Mucosa of rectum (tissue), 2 donors: ENCODE measurements around the gene KIF6.
A peak's percentile ranks its signal among the peaks of the same experiment; 100 is the strongest.

Experiments
- H3K27ac ChIP-seq, 2 donors: one replicate each; pipeline ENCODE4 v1.7.0; 2013; ENCODE audit warnings: inconsistent platforms in 2 of 2, low read depth in 2 of 2, low read length in 2 of 2
- H3K27me3 ChIP-seq, 2 donors: one replicate each; pipeline ENCODE4 v1.7.0; 2013; ENCODE audit warnings: low read length in 2 of 2; ENCODE audit not compliant: control insufficient read depth in 2 of 2, insufficient read depth in 2 of 2
- H3K36me3 ChIP-seq, 2 donors: one replicate each; pipeline ENCODE4 v1.7.0; 2013; ENCODE audit warnings: low read length in 2 of 2; ENCODE audit not compliant: control insufficient read depth in 2 of 2, insufficient read depth in 2 of 2
- H3K4me1 ChIP-seq, 2 donors: one replicate each; pipeline ENCODE4 v1.7.0; 2013; ENCODE audit warnings: low read length in 2 of 2, mild to moderate bottlenecking in 1 of 2; ENCODE audit not compliant: control insufficient read depth in 2 of 2, insufficient read depth in 2 of 2
- H3K4me3 ChIP-seq, 2 donors: one replicate each; pipeline ENCODE4 v1.7.0; 2013; ENCODE audit warnings: low read length in 2 of 2
- H3K9ac ChIP-seq, 2 donors: one replicate each; pipeline ENCODE4 v1.7.0; 2013; ENCODE audit warnings: low read length in 2 of 2, low read depth in 1 of 2, mild to moderate bottlenecking in 1 of 2
- H3K9me3 ChIP-seq, 2 donors: one replicate each; pipeline ENCODE4 v1.7.0; 2013; ENCODE audit warnings: low read length in 2 of 2; ENCODE audit not compliant: control insufficient read depth in 2 of 2
- donor health status: healthy.
- donor health status: Normal muscosa, but diverticular disease.

The KIF6 gene

GRCh38 chr6:39471954-39472659 lies 253.1 kb downstream of the KIF6 start:
- Histone ChIP-seq H3K4me3 (no peak overlapping the region), H3K27me3 (no peaks in the 10 kb centered on the region), H3K9me3 (peaks cover 0 to 2% of the 10 kb centered on the region in 2 donors), H3K27ac (no peak overlapping the region), H3K4me1 (peaks cover 2 to 3% of the 10 kb centered on the region in 2 donors), H3K9ac (no peak overlapping the region), H3K36me3 (no peaks in the 10 kb centered on the region)

GRCh38 chr6:39470506-39470905 lies 254.7 kb downstream of the KIF6 start:
- no peak overlapping the region for H3K9ac ChIP-seq
- H3K9me3 ChIP-seq = peaks cover 0 to 2% of the 10 kb centered on the region in 2 donors
- no peak overlapping the region for H3K4me3 ChIP-seq
- H3K36me3 ChIP-seq = no peaks in the 10 kb centered on the region
- H3K27ac ChIP-seq = no peak overlapping the region
- H3K27me3 ChIP-seq = no peaks in the 10 kb centered on the region
- H3K4me1 ChIP-seq = peaks cover 0 to 14% of the 10 kb centered on the region in 2 donors

GRCh38 chr6:39468385-39468784 lies 256.8 kb downstream of the KIF6 start:
- Histone ChIP-seq H3K36me3 (no peaks in the 10 kb centered on the region), H3K4me3 (no peak overlapping the region), H3K27me3 (no peaks in the 10 kb centered on the region), H3K4me1 (peaks cover 0 to 20% of the 10 kb centered on the region in 2 donors), H3K27ac (no peak overlapping the region), H3K9me3 (peaks cover 0 to 2% of the 10 kb centered on the region in 2 donors), H3K9ac (no peak overlapping the region)

GRCh38 chr6:39466631-39467030 lies 258.6 kb downstream of the KIF6 start:
- H3K4me3 ChIP-seq = no peak overlapping the region
- H3K9me3 ChIP-seq = peaks cover 0 to 2% of the 10 kb centered on the region in 2 donors
- H3K9ac ChIP-seq = no peak overlapping the region
- H3K36me3 ChIP-seq = no peaks in the 10 kb centered on the region
- peak overlapping the region; percentile 69 to 70 for H3K27ac ChIP-seq
- H3K27me3 ChIP-seq = no peaks in the 10 kb centered on the region
- H3K4me1 ChIP-seq = peaks cover 0 to 20% of the 10 kb centered on the region in 2 donors

GRCh38 chr6:39465539-39465938 lies 259.7 kb downstream of the KIF6 start:
- Histone ChIP-seq H3K9ac (no peak overlapping the region), H3K4me1 (peaks cover 0 to 20% of the 10 kb centered on the region in 2 donors), H3K27ac (peak overlapping the region; percentile 69 to 70), H3K4me3 (no peak overlapping the region), H3K9me3 (peaks cover 0 to 2% of the 10 kb centered on the region in 2 donors), H3K36me3 (no peaks in the 10 kb centered on the region), H3K27me3 (no peaks in the 10 kb centered on the region)

GRCh38 chr6:39464067-39464466 lies 261.1 kb downstream of the KIF6 start:
- Histone ChIP-seq H3K9me3 (peaks cover 0 to 2% of the 10 kb centered on the region in 2 donors), H3K27ac (no peak overlapping the region), H3K27me3 (no peaks in the 10 kb centered on the region), H3K36me3 (no peaks in the 10 kb centered on the region), H3K9ac (no peak overlapping the region), H3K4me3 (no peak overlapping the region), H3K4me1 (peaks cover 0 to 20% of the 10 kb centered on the region in 2 donors)

- Histone ChIP-seq H3K27ac (no peak overlapping the region), H3K9me3 (peaks cover 0 to 5% of the 10 kb centered on the region in 2 donors), H3K4me1 (no peaks in the 10 kb centered on the region), H3K27me3 (no peaks in the 10 kb centered on the region), H3K36me3 (no peaks in the 10 kb centered on the region), H3K4me3 (no peak overlapping the region), H3K9ac (no peak overlapping the region)
Measured at GRCh38 chr6:39453956-39454524, 271.2 kb downstream of the KIF6 start.

GRCh38 chr6:39453241-39453640 lies 272.0 kb downstream of the KIF6 start:
- Histone ChIP-seq H3K4me1 (no peaks in the 10 kb centered on the region), H3K9me3 (peaks cover 0 to 5% of the 10 kb centered on the region in 2 donors), H3K36me3 (no peaks in the 10 kb centered on the region), H3K4me3 (no peak overlapping the region), H3K9ac (no peak overlapping the region), H3K27ac (no peak overlapping the region), H3K27me3 (no peaks in the 10 kb centered on the region)

- Histone ChIP-seq H3K27me3 (no peaks in the 10 kb centered on the region), H3K27ac (no peak overlapping the region), H3K4me3 (no peak overlapping the region), H3K9me3 (peaks cover 0 to 5% of the 10 kb centered on the region in 2 donors), H3K36me3 (no peaks in the 10 kb centered on the region), H3K9ac (no peak overlapping the region), H3K4me1 (no peaks in the 10 kb centered on the region)
Measured at GRCh38 chr6:39452306-39453145, 272.7 kb downstream of the KIF6 start.

GRCh38 chr6:39451831-39452230 lies 273.4 kb downstream of the KIF6 start:
- Histone ChIP-seq H3K27ac (no peak overlapping the region), H3K9me3 (peaks cover 0 to 5% of the 10 kb centered on the region in 2 donors), H3K27me3 (no peaks in the 10 kb centered on the region), H3K4me3 (no peak overlapping the region), H3K36me3 (no peaks in the 10 kb centered on the region), H3K4me1 (no peaks in the 10 kb centered on the region), H3K9ac (no peak overlapping the region)
